Kidney epithelial cell (primary cell): Measurements from ENCODE around the gene PRSS1. TPM values are rescaled to one million over a fixed set of nuclear protein-coding genes. Genes with fewer than 3 reads are reported as not detected.

Experiments used
- DNase-seq: peaks from one replicate; pipeline ENCODE4 v3.0.0-alpha.2; 2010; ENCODE audit warnings: low read depth
- H3K27me3 ChIP-seq: 2 replicates; pipeline ENCODE4 v1.6.0; 2011; ENCODE audit warnings: low read length; ENCODE audit not compliant: control insufficient read depth, insufficient read depth
- H3K36me3 ChIP-seq: 2 replicates; pipeline ENCODE4 v1.5.1; 2011; ENCODE audit warnings: low read length; ENCODE audit not compliant: control insufficient read depth, insufficient read depth
- H3K4me3 ChIP-seq: 2 replicates; pipeline ENCODE4 v1.5.1; 2011; ENCODE audit warnings: low read depth, mild to moderate bottlenecking, control low read depth, low read length
- total RNA-seq: library from RNA; depleted of rRNA; stranded (reverse); fragments of >200 nt; gene quantifications from 2 replicates; pipeline ENCODE4 v1.2.3, GENCODE V29; 2015
- TF ChIP-seq, protein P1 (sequence below): IDR thresholded peaks from 2 replicates; pipeline ENCODE4 v1.5.1; 2011; ENCODE audit warnings: mild to moderate bottlenecking, moderate library complexity, low read length, control low read depth, inconsistent platforms; ENCODE audit not compliant: insufficient read depth, poor library complexity, severe bottlenecking

PRSS1 gene
- total RNA-seq, 1 donor from 2014 or later: 1.5 TPM

DNA sequence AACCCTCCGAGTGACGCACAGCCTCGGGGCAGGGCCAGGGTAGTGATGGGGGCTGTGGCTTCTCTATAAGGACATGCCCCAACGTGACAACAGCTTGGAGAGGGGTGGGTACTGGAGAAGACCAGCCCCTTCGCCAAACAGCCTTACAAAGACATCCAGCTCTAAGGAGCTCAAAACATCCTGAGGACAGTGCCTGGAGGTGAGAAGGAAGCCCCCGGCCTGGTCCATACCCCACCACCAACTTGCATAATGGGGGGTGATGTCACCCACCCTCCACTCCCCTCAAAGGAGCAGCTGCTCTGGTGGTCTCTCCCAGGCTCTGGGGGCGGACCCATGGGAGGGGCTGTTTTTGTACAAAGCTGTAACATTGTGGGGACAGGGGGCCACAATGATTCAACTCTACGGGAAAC lies 36.6 kb downstream of the PRSS1 start:
- TF ChIP-seq, protein P1, sequence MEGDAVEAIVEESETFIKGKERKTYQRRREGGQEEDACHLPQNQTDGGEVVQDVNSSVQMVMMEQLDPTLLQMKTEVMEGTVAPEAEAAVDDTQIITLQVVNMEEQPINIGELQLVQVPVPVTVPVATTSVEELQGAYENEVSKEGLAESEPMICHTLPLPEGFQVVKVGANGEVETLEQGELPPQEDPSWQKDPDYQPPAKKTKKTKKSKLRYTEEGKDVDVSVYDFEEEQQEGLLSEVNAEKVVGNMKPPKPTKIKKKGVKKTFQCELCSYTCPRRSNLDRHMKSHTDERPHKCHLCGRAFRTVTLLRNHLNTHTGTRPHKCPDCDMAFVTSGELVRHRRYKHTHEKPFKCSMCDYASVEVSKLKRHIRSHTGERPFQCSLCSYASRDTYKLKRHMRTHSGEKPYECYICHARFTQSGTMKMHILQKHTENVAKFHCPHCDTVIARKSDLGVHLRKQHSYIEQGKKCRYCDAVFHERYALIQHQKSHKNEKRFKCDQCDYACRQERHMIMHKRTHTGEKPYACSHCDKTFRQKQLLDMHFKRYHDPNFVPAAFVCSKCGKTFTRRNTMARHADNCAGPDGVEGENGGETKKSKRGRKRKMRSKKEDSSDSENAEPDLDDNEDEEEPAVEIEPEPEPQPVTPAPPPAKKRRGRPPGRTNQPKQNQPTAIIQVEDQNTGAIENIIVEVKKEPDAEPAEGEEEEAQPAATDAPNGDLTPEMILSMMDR: no peak
- Histone ChIP-seq H3K27me3 (no peaks in the 10 kb centered on the region), H3K36me3 (no peaks in the 10 kb centered on the region), H3K4me3 (no peak overlapping the region)
- no peak for DNase-seq

DNA sequence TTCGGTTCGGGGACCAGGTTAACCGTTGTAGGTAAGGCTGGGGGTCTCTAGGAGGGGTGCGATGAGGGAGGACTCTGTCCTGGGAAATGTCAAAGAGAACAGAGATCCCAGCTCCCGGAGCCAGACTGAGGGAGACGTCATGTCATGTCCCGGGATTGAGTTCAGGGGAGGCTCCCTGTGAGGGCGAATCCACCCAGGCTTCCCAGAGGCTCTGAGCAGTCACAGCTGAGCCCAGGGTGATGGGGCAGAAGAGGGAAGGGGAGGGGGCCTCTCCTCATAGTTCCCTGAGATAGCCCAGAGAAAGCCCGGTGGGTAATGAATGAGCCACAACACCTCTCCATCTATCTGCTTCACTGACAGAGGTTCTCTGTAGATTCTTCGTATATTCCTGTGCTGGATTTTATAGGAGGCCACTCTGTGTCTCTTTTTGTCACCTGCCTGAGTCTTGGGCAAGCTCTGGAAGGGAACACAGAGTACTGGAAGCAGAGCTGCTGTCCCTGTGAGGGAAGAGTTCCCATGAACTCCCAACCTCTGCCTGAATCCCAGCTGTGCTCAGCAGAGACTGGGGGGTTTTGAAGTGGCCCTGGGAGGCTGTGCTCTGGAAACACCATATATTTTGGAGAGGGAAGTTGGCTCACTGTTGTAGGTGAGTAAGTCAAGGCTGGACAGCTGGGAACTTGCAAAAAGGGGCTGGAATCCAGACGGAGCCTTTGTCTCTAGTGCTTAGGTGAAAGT lies 37.9 kb downstream of the PRSS1 start:
- Histone ChIP-seq H3K4me3 (no peak overlapping the region), H3K27me3 (no peaks in the 10 kb centered on the region), H3K36me3 (no peaks in the 10 kb centered on the region)
- DNase-seq: no peak
- TF ChIP-seq, protein P1: no peak

DNA sequence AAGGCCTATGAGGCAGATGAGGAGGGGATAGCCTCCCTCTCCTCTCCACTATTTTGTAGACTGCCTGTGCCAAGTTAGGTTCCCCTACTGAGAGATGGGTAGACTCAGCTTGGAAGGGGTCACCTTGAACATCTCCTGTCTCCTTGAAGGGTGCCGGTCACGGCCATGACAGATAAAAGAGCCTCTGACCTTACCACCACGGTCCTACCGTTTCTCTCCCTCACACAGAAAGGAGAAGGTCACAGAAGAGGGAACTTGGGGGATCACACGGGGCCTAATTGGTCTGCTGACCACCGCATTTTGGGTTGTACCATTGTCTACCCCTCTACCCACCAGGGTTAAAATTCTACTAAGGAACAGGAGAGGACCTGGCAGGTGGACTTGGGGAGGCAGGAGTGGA lies 38.5 kb downstream of the PRSS1 start:
- TF ChIP-seq, protein P1: no peak
- Histone ChIP-seq H3K4me3 (no peak overlapping the region), H3K36me3 (no peaks in the 10 kb centered on the region), H3K27me3 (no peaks in the 10 kb centered on the region)
- DNase-seq: no peak

- Histone ChIP-seq H3K27me3 (no peaks in the 10 kb centered on the region), H3K36me3 (no peaks in the 10 kb centered on the region), H3K4me3 (no peak overlapping the region)
- TF ChIP-seq, protein P1: no peak
- DNase-seq: no peak
Measured at GRCh38 chr7:142788303-142789289, 39.3 kb downstream of the PRSS1 start.

DNA sequence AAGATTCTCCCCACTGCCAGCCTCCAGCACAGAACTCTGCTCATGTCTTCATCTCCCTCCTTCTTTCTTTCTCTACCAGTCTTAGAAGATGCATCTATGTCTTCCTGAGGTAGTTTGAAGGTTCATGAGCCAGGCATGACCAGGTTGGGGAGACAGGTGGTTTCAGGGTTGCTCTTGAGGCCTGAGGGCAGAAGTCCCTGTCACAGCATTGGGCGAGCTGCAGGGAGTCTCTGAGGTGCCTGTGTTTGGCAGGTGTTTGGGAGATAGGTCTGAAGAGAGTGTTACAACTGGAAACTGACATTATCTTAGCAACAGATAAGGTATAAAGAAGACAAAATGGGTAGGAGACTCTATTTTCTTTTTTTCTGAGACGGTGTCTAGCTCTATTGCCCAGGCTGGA lies 40.2 kb downstream of the PRSS1 start:
- H3K4me3 ChIP-seq: no peak overlapping the region
- no peaks in the 10 kb centered on the region for H3K36me3 ChIP-seq
- no peaks in the 10 kb centered on the region for H3K27me3 ChIP-seq
- TF ChIP-seq, protein P1: no peak
- DNase-seq: no peak
